ENCODE data around the gene CACHD1.
A peak's percentile ranks its signal among the peaks of the same experiment; 100 is the strongest.

The CACHD1 gene

GRCh38 chr1:64469977-64470664 is at the start of gene CACHD1:
TSS of gene CACHD1 (plus strand) at chr1:64470129. CDS start at chr1:64470745, 616 bp downstream.
- DNase-seq (ENCODE audit: low spot score): peak; percentile 79

- DNase-seq (ENCODE audit: low spot score): no peak
Observed at GRCh38 chr1:64421377-64421776, 48.6 kb upstream of the CACHD1 start.

GRCh38 chr1:64423526-64423925 is 46.4 kb upstream of the CACHD1 start:
- DNase-seq (ENCODE audit: low spot score): no peak

GRCh38 chr1:64424412-64424811 is 45.5 kb upstream of the CACHD1 start:
- no peak for DNase-seq (ENCODE audit: low spot score)

GRCh38 chr1:64425521-64425920 is 44.4 kb upstream of the CACHD1 start:
- DNase-seq (ENCODE audit: low spot score): no peak

- DNase-seq (ENCODE audit: low spot score): no peak
Observed at GRCh38 chr1:64426681-64427080, 43.2 kb upstream of the CACHD1 start.

GRCh38 chr1:64427879-64428278 is 42.0 kb upstream of the CACHD1 start:
- no peak for DNase-seq (ENCODE audit: low spot score)

GRCh38 chr1:64433308-64433707 is 36.6 kb upstream of the CACHD1 start:
- DNase-seq (ENCODE audit: low spot score): no peak

GRCh38 chr1:64433747-64434146 is 36.2 kb upstream of the CACHD1 start:
- no peak for DNase-seq (ENCODE audit: low spot score)

- no peak for DNase-seq (ENCODE audit: low spot score)
Observed at GRCh38 chr1:64435000-64435399, 34.9 kb upstream of the CACHD1 start.

GRCh38 chr1:64437453-64437852 is 32.5 kb upstream of the CACHD1 start:
- DNase-seq (ENCODE audit: low spot score): no peak

GRCh38 chr1:64440183-64440826 is 29.6 kb upstream of the CACHD1 start:
- DNase-seq (ENCODE audit: low spot score): no peak

GRCh38 chr1:64451440-64451839 is 18.5 kb upstream of the CACHD1 start:
- no peak for DNase-seq (ENCODE audit: low spot score)

GRCh38 chr1:64453688-64454087 is 16.2 kb upstream of the CACHD1 start:
- no peak for DNase-seq (ENCODE audit: low spot score)

GRCh38 chr1:64458915-64459314 is 11.0 kb upstream of the CACHD1 start:
- DNase-seq (ENCODE audit: low spot score): no peak

- no peak for DNase-seq (ENCODE audit: low spot score)
Observed at GRCh38 chr1:64459743-64460142, 10.2 kb upstream of the CACHD1 start.

GRCh38 chr1:64466033-64466432 is 3.9 kb upstream of the CACHD1 start:
- DNase-seq (ENCODE audit: low spot score): no peak

GRCh38 chr1:64469116-64469976 is 583 bp upstream of the CACHD1 start:
- no peak for DNase-seq (ENCODE audit: low spot score)

- no peak for DNase-seq (ENCODE audit: low spot score)
Observed at GRCh38 chr1:64470665-64471217, 812 bp downstream of the CACHD1 start.

GRCh38 chr1:64471218-64472039 is 1.5 kb downstream of the CACHD1 start:
- peak; percentile 19 for DNase-seq (ENCODE audit: low spot score)

GRCh38 chr1:64472040-64472376 is 2.1 kb downstream of the CACHD1 start:
- DNase-seq (ENCODE audit: low spot score): no peak

GRCh38 chr1:64472805-64473204 is 2.9 kb downstream of the CACHD1 start:
- DNase-seq (ENCODE audit: low spot score): no peak
